ENCODE results near the gene ROCK2.

- TF ChIP-seq CTCF (IDR thresholded peaks at IDR 0.05) (no peak), POLR2AphosphoS2 (conservative IDR thresholded peaks at IDR 0.05; ENCODE audit: low read length) (no peak), ESRRA (IDR thresholded peaks at IDR 0.05; ENCODE audit: borderline replicate concordance, low read length) (no peak), REST (IDR thresholded peaks at IDR 0.05) (no peak), RAD21 (conservative IDR thresholded peaks at IDR 0.05 in 1 of 2, IDR thresholded peaks at IDR 0.05 in 1 of 2) (peak in 1 of 2 experiments; percentile 16; a peak in 1 of 5 replicates), NR3C1 (IDR thresholded peaks at IDR 0.05) (no peak)
Measured at GRCh38 chr2:11344342-11344955, at the start of gene ROCK2.
